HL-60 (cell line): ENCODE data around the gene EIF4EBP2.

Source experiments
- DNase-seq, 2 experiments: peaks; one replicate each; pipeline ENCODE4 v3.0.0-alpha.2; 2010 to 2020; ENCODE audit warnings: low read depth in 1 of 2, low spot score in 1 of 2
- H3K27ac ChIP-seq: fragments of 250-450 bp; sonication (Bioruptor Pico); replicated peaks from 2 replicates; pipeline ENCODE4 v1.5.1; 2020; ENCODE audit warnings: mild to moderate bottlenecking, moderate library complexity
- H3K27me3 ChIP-seq: fragments of 250-450 bp; sonication (Bioruptor Pico); 2 replicates; pipeline ENCODE4 v1.5.1; 2021; ENCODE audit warnings: mild to moderate bottlenecking, moderate library complexity; ENCODE audit not compliant: insufficient read depth, poor library complexity, severe bottlenecking
- H3K4me3 ChIP-seq: replicated peaks from 2 replicates; pipeline ENCODE4 v1.5.1; 2011; ENCODE audit warnings: mild to moderate bottlenecking, control low read depth, low read length; ENCODE audit not compliant: insufficient read depth
- CTCF ChIP-seq: IDR thresholded peaks from one replicate; pipeline ENCODE4 v1.5.1; 2011; ENCODE audit warnings: low read length, control low read depth, inconsistent platforms; ENCODE audit not compliant: insufficient read depth
- GABPA ChIP-seq: IDR thresholded peaks from 2 replicates; pipeline ENCODE4 v1.6.1; 2012; ENCODE audit warnings: low read depth
- POLR2AphosphoS5 ChIP-seq: IDR thresholded peaks from 2 replicates; pipeline ENCODE4 v1.6.1; 2012; ENCODE audit warnings: low read depth
- REST ChIP-seq: IDR thresholded peaks from 2 replicates; pipeline ENCODE4 v1.6.1; 2012; ENCODE audit warnings: low read depth; ENCODE audit not compliant: insufficient replicate concordance
- SPI1 ChIP-seq: IDR thresholded peaks from 2 replicates; pipeline ENCODE4 v1.6.1; 2012; ENCODE audit warnings: low read depth, mild to moderate bottlenecking, borderline replicate concordance

EIF4EBP2 gene

GRCh38 chr10:70418713-70419112 is 14.8 kb downstream of the EIF4EBP2 start:
- no peak for TF ChIP-seq POLR2AphosphoS5
- no peak for TF ChIP-seq REST
- TF ChIP-seq CTCF = no peak
- no peak for TF ChIP-seq GABPA
- no peak for TF ChIP-seq SPI1
- Histone ChIP-seq H3K4me3 (no peak overlapping the region), H3K27me3 (no peaks in the 10 kb centered on the region), H3K27ac (no peak overlapping the region)
- DNase-seq = no peak

GRCh38 chr10:70424320-70424719 is 20.4 kb downstream of the EIF4EBP2 start:
- Histone ChIP-seq H3K27me3 (no peaks in the 10 kb centered on the region), H3K4me3 (no peak overlapping the region), H3K27ac (no peak overlapping the region)
- no peak for TF ChIP-seq CTCF
- no peak for TF ChIP-seq REST
- TF ChIP-seq POLR2AphosphoS5 = no peak
- no peak for TF ChIP-seq SPI1
- no peak for TF ChIP-seq GABPA
- DNase-seq = no peak

- no peak overlapping the region for H3K4me3 ChIP-seq
- no peak overlapping the region for H3K27ac ChIP-seq
- no peak for TF ChIP-seq POLR2AphosphoS5
- no peak for TF ChIP-seq REST
- no peak for TF ChIP-seq CTCF
- TF ChIP-seq GABPA = no peak
- no peak for TF ChIP-seq SPI1
- no peaks in the 10 kb centered on the region for H3K27me3 ChIP-seq
- DNase-seq = no peak
Observed at GRCh38 chr10:70425096-70425495, 21.2 kb downstream of the EIF4EBP2 start.
